Measurements from ENCODE around the gene CES4A.
"Not testable (repeated sequence)": the region's sequence is repeated elsewhere in the genome, so short reads cannot be mapped to it uniquely, and the experiment has no call there.

The CES4A gene

GRCh38 chr16:66984892-66985311, 3.5 kb upstream of the CES4A start:
- peak; percentile 29 to 55 for DNase-seq (ENCODE audit: low read depth in 2 of 2)

- no peak for DNase-seq (ENCODE audit: low read depth in 2 of 2)
Measured at GRCh38 chr16:66986559-66986958, 1.8 kb upstream of the CES4A start.

GRCh38 chr16:66991545-66992077, 3.2 kb downstream of the CES4A start:
- DNase-seq (ENCODE audit: low read depth in 2 of 2), result no peak

GRCh38 chr16:66993558-66993957, 5.2 kb downstream of the CES4A start:
- not testable (repeated sequence) for DNase-seq (ENCODE audit: low read depth in 2 of 2)

GRCh38 chr16:66996324-66996982, 8.1 kb downstream of the CES4A start:
- DNase-seq (ENCODE audit: low read depth in 2 of 2), result no peak

- DNase-seq (ENCODE audit: low read depth in 2 of 2), result no peak
Measured at GRCh38 chr16:66996983-66997358, 8.6 kb downstream of the CES4A start.

GRCh38 chr16:67000384-67001351, 12.3 kb downstream of the CES4A start:
- DNase-seq (ENCODE audit: low read depth in 2 of 2), result peak in 1 of 2 donors; percentile 41

- DNase-seq (ENCODE audit: low read depth in 2 of 2), result no peak
Measured at GRCh38 chr16:67001726-67002125, 13.3 kb downstream of the CES4A start.

- DNase-seq (ENCODE audit: low read depth in 2 of 2), result no peak
Measured at GRCh38 chr16:67006930-67007658, 18.7 kb downstream of the CES4A start.

- DNase-seq (ENCODE audit: low read depth in 2 of 2), result no peak
Measured at GRCh38 chr16:67009158-67009557, 20.8 kb downstream of the CES4A start.

- DNase-seq (ENCODE audit: low read depth in 2 of 2), result no peak
Measured at GRCh38 chr16:67011274-67011673, 22.9 kb downstream of the CES4A start.

- DNase-seq (ENCODE audit: low read depth in 2 of 2), result no peak
Measured at GRCh38 chr16:67013233-67013822, 24.9 kb downstream of the CES4A start.

- peak; percentile 57 to 81 for DNase-seq (ENCODE audit: low read depth in 2 of 2)
Measured at GRCh38 chr16:67013823-67014633, 25.6 kb downstream of the CES4A start.

- no peak for DNase-seq (ENCODE audit: low read depth in 2 of 2)
Measured at GRCh38 chr16:67014634-67015312, 26.4 kb downstream of the CES4A start.

- DNase-seq (ENCODE audit: low read depth in 2 of 2), result no peak
Measured at GRCh38 chr16:67015313-67015731, 26.9 kb downstream of the CES4A start.

- DNase-seq (ENCODE audit: low read depth in 2 of 2), result no peak
Measured at GRCh38 chr16:67016143-67016542, 27.8 kb downstream of the CES4A start.

GRCh38 chr16:67016681-67017420, 28.5 kb downstream of the CES4A start:
- no peak for DNase-seq (ENCODE audit: low read depth in 2 of 2)

GRCh38 chr16:67017421-67017750, 29.0 kb downstream of the CES4A start:
- no peak for DNase-seq (ENCODE audit: low read depth in 2 of 2)

GRCh38 chr16:67017810-67018488, 29.6 kb downstream of the CES4A start:
- peak; percentile 83 to 90 for DNase-seq (ENCODE audit: low read depth in 2 of 2)
